Progenitor cell of endocrine pancreas (in vitro differentiated cells): ENCODE data around the gene CPA4. TPM values are rescaled to one million over a fixed set of nuclear protein-coding genes. Genes with fewer than 3 reads are reported as not detected.

ENCODE experiments used
- DNase-seq: peaks from one replicate; pipeline ENCODE4 v3.0.0; 2021; ENCODE audit warnings: low spot score; ENCODE audit not compliant: unreplicated experiment
- H3K27ac Mint-ChIP-seq: 2 replicates; pipeline ENCODE4 v1.8.0; 2021; ENCODE audit warnings: mild to moderate bottlenecking, moderate library complexity, mixed read lengths
- H3K27me3 Mint-ChIP-seq: 2 replicates; pipeline ENCODE4 v1.8.0; 2021; ENCODE audit warnings: mixed read lengths
- H3K36me3 Mint-ChIP-seq: 2 replicates; pipeline ENCODE4 v1.8.0; 2022; ENCODE audit warnings: mixed read lengths; ENCODE audit not compliant: insufficient read depth
- H3K4me1 Mint-ChIP-seq: 2 replicates; pipeline ENCODE4 v1.8.0; 2021; ENCODE audit warnings: low read depth, mixed read lengths
- H3K4me3 Mint-ChIP-seq: 2 replicates; pipeline ENCODE4 v1.8.0; 2021; ENCODE audit warnings: low read depth, mild to moderate bottlenecking, moderate library complexity, mixed read lengths
- H3K9me3 Mint-ChIP-seq: 2 replicates; pipeline ENCODE4 v1.8.0; 2021; ENCODE audit warnings: low read depth, mixed read lengths
- total RNA-seq: library from RNA; stranded (reverse); gene quantifications from 2 replicates; pipeline ENCODE4 v1.2.1, GENCODE V29; 2021
- TF ChIP-seq, protein P1 (sequence below): fragments of 200-600 bp; sonication (generic); IDR thresholded peaks from one replicate; pipeline ENCODE4 v1.5.0; 2021; ENCODE audit warnings: antibody characterized with exemption, mild to moderate bottlenecking; ENCODE audit not compliant: unreplicated experiment

Gene CPA4
- total RNA-seq, 1 donor from 2014 or later: 5.1 TPM

DNA sequence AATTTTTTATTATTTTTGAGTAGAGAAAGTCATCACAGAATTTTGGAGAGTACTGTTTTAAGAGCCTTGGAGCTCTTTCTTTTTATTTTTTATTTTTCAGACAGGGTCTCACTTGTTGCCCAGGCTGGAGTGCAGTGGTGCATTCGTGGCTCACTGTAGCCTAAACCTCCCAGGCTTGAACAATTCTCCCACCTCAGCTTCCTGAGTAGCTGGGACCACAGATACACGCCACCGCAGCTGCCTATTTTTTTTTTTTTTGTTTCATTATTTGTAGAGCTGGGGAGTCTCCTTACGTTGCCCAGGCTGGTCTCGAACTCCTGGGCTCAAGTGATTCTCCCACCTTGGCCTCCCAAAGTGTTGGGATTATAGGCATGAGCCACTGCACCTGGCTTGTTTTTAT is 10.6 kb downstream of the CPA4 start:
- Mint-ChIP-seq H3K27me3 (peaks cover 2% of the 10 kb centered on the region), H3K36me3 (peaks cover 3% of the 10 kb centered on the region), H3K9me3 (no peaks in the 10 kb centered on the region), H3K27ac (no peak overlapping the region), H3K4me1 (peaks cover 15% of the 10 kb centered on the region), H3K4me3 (no peak overlapping the region)
- DNase-seq: no peak
- TF ChIP-seq, protein P1, sequence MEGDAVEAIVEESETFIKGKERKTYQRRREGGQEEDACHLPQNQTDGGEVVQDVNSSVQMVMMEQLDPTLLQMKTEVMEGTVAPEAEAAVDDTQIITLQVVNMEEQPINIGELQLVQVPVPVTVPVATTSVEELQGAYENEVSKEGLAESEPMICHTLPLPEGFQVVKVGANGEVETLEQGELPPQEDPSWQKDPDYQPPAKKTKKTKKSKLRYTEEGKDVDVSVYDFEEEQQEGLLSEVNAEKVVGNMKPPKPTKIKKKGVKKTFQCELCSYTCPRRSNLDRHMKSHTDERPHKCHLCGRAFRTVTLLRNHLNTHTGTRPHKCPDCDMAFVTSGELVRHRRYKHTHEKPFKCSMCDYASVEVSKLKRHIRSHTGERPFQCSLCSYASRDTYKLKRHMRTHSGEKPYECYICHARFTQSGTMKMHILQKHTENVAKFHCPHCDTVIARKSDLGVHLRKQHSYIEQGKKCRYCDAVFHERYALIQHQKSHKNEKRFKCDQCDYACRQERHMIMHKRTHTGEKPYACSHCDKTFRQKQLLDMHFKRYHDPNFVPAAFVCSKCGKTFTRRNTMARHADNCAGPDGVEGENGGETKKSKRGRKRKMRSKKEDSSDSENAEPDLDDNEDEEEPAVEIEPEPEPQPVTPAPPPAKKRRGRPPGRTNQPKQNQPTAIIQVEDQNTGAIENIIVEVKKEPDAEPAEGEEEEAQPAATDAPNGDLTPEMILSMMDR: no peak

DNA sequence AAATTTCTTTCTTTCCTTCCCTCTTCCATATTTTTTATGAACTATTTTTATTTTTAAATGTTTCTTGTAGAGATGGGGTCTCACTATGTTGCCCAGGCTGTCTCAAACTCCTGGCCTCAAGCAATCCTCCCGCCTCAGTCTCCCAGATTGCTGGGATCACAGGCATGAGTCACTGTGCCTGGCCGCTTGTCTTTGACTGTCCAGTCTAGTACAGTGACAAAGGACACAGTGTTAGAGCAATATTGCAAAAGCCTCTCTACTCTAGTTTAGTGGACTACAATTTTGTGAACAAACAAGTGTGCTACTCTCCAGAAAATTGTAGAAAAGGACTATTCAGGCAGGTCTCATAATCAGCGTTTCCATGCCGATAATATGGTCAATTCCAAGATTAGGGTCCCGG is 11.0 kb downstream of the CPA4 start:
- no peak for DNase-seq
- TF ChIP-seq, protein P1: no peak
- Mint-ChIP-seq H3K27me3 (no peaks in the 10 kb centered on the region), H3K36me3 (peaks cover 3% of the 10 kb centered on the region), H3K4me3 (no peak overlapping the region), H3K4me1 (peaks cover 15% of the 10 kb centered on the region), H3K27ac (peak overlapping the region; percentile 65), H3K9me3 (no peaks in the 10 kb centered on the region)

DNA sequence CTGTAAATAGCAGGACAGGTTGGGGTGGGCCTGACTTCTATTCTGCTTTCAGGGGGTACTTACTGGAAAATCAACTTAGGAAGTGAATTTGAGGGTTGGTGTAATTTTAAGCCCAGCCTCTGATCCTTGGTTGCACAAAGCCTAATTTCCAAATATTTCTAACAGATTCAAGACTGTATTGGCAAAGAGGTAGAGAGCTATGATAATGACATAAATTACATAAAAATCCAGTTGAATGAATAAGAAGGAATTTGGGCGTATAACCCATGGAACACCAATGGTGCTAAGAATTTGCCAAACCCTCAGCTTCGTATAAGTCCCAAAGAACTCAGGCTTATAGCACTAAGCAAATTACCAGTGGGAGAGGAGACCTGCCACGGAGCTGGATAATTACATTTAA is 11.9 kb downstream of the CPA4 start:
- Mint-ChIP-seq H3K27ac (no peak overlapping the region), H3K4me1 (peaks cover 15% of the 10 kb centered on the region), H3K9me3 (no peaks in the 10 kb centered on the region), H3K36me3 (peaks cover 3% of the 10 kb centered on the region), H3K4me3 (no peak overlapping the region), H3K27me3 (no peaks in the 10 kb centered on the region)
- TF ChIP-seq, protein P1: no peak
- no peak for DNase-seq

DNA sequence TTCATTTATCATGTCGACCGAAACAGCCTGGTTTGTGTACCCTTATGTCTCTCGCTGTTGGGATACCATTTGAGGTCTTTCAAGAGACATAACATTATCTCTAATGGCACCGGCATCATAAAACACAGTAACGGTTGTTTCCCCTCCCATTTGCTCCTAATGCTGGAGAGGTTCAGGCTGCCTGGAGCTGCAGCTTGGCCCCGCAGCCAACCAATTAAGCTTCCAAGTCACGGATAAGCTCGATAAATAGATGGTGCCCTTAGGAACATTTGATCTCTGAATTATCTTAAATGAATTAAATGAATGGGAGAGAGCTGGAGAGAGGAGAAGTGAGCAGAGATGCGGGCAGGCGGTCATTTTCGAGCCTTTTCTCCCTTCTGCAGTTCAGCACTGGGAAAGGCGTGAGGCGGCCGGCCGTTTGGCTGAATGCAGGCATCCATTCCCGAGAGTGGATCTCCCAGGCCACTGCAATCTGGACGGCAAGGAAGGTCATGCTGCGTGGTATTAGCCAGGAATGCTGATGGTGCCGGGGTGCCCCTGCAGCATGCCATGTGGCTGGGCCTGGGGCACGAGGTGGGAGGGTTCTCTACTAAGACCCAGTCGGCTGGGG is 12.6 kb downstream of the CPA4 start:
- DNase-seq: no peak
- no peaks in the 10 kb centered on the region for H3K27me3 Mint-ChIP-seq
- peaks cover 15% of the 10 kb centered on the region for H3K4me1 Mint-ChIP-seq
- H3K9me3 Mint-ChIP-seq: no peaks in the 10 kb centered on the region
- TF ChIP-seq, protein P1: no peak
- H3K27ac Mint-ChIP-seq: no peak overlapping the region
- no peak overlapping the region for H3K4me3 Mint-ChIP-seq
- H3K36me3 Mint-ChIP-seq: peaks cover 3% of the 10 kb centered on the region

DNA sequence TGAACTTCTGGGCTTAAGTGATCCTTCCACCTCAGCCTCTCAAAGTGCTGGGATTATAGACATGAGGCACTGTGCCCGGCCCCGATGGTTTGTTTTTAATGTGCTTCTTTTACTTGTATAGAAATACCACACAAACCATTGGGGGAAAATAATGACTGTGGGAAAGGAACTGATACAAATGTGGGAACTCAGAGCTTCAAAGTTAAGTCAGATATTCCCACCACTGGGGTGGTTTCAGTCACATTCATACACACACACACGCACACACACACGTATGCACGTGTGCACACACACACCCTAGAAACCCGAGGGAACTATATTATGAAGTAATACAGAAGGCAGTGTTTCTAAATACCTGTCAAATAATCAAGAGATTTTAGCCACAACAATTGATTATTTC is 17.0 kb downstream of the CPA4 start:
- DNase-seq: no peak
- TF ChIP-seq, protein P1: no peak
- no peaks in the 10 kb centered on the region for H3K4me1 Mint-ChIP-seq
- peaks cover 8% of the 10 kb centered on the region for H3K9me3 Mint-ChIP-seq
- H3K27me3 Mint-ChIP-seq: no peaks in the 10 kb centered on the region
- no peak overlapping the region for H3K27ac Mint-ChIP-seq
- H3K4me3 Mint-ChIP-seq: no peak overlapping the region
- H3K36me3 Mint-ChIP-seq: peaks cover 5% of the 10 kb centered on the region
